PC-9 (cell line): ENCODE results near the gene ZNF43.

Experiments
- CTCF ChIP-seq: fragments of 200-600 bp; sonication (generic); conservative IDR thresholded peaks from 2 replicates; pipeline ENCODE4 v1.6.1; 2017; ENCODE audit warnings: mixed run types, antibody characterized with exemption, mild to moderate bottlenecking, moderate library complexity
- EZH2 ChIP-seq: fragments of 200-600 bp; sonication (generic); IDR thresholded peaks from 2 replicates; pipeline ENCODE4 v1.8.0; 2017; ENCODE audit warnings: antibody characterized with exemption, low read depth

GRCh38 chr19:21835810-21836444 is at the start of gene ZNF43:
- TF ChIP-seq EZH2 (no peak), CTCF (no peak)
